Measurements from ENCODE around the gene TMED6. TPM values are rescaled to one million over a fixed set of nuclear protein-coding genes. Genes with fewer than 3 reads are reported as not detected.
A peak's percentile ranks its signal among the peaks of the same experiment; 100 is the strongest.

TMED6 gene
- total RNA-seq, 2 experiments from 2014 or later = 1.5 to 2.1 TPM

DNA sequence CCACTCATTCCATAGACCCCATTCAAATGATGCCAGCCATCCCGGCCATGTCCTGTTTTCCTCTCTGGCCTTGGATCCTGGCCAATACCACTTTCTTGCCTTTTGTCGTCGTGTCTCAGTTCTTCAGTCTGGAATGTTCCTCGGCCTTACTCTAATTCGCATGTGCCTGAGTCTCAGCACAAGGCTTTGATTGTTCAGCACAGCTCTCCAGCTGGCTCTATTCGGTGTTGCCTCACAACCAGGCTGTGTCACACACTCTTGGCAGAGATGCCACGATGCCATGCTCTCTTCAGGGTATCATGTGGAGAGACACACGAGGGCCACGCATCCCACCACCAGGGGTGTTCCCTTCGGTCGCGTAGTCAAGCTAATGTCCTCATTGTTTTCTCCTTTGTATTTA lies 42.3 kb downstream of the TMED6 start:
- H3K4me3 ChIP-seq (ENCODE audit: low read length) = no peak overlapping the region
- no peaks in the 10 kb centered on the region for H3K9me3 Mint-ChIP-seq
- ChIA-PET CTCF (interaction anchor here (0.7 kb wide), 1 partner anchor 1508 kb away, joined by 4 read pairs; no protein-coding TSS in a partner anchor), POLR2A (no interaction called here)
- no peak overlapping the region for H3K27ac ChIP-seq (ENCODE audit: low read depth in 1 of 2, low read length in 2 of 2)
- peaks cover 8% of the 10 kb centered on the region for H3K36me3 ChIP-seq (ENCODE audit: insufficient read depth, low read length)
- DNase-seq (peak in 1 of 14 experiments; percentile 22), ATAC-seq (ENCODE audit: poor library complexity) (no peak)
- H3K9me3 ChIP-seq (ENCODE audit: control insufficient read depth in 1 of 2, insufficient read depth in 1 of 2, low read length in 2 of 2) = no peaks in the 10 kb centered on the region
- H3K4me1 ChIP-seq (ENCODE audit: insufficient read depth, low read length) = peaks cover 33% of the 10 kb centered on the region
- intact Hi-C loops (cut with DNase I, micrococcal nuclease) = loop anchor here in 1 of 2 experiments (5.0 kb wide), 2 partner anchors 467 to 862 kb away; partner anchors contain the start of genes SMPD3 and TANGO6
- H3K4me3 Mint-ChIP-seq = peak overlapping the region; percentile 59
- no peaks in the 10 kb centered on the region for H3K27me3 Mint-ChIP-seq
- no peaks in the 10 kb centered on the region for H3K27me3 ChIP-seq (ENCODE audit: control insufficient read depth in 1 of 2, insufficient read depth in 2 of 2, low read length in 2 of 2)
- TF ChIP-seq, protein P1, sequence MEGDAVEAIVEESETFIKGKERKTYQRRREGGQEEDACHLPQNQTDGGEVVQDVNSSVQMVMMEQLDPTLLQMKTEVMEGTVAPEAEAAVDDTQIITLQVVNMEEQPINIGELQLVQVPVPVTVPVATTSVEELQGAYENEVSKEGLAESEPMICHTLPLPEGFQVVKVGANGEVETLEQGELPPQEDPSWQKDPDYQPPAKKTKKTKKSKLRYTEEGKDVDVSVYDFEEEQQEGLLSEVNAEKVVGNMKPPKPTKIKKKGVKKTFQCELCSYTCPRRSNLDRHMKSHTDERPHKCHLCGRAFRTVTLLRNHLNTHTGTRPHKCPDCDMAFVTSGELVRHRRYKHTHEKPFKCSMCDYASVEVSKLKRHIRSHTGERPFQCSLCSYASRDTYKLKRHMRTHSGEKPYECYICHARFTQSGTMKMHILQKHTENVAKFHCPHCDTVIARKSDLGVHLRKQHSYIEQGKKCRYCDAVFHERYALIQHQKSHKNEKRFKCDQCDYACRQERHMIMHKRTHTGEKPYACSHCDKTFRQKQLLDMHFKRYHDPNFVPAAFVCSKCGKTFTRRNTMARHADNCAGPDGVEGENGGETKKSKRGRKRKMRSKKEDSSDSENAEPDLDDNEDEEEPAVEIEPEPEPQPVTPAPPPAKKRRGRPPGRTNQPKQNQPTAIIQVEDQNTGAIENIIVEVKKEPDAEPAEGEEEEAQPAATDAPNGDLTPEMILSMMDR (IDR thresholded peaks at IDR 0.05) = no peak
- H3K36me3 Mint-ChIP-seq (ENCODE audit: low read depth) = peaks cover 20% of the 10 kb centered on the region
- peaks cover 29% of the 10 kb centered on the region for H3K4me1 Mint-ChIP-seq (ENCODE audit: low read depth)
- no peak overlapping the region for H3K27ac Mint-ChIP-seq

DNA sequence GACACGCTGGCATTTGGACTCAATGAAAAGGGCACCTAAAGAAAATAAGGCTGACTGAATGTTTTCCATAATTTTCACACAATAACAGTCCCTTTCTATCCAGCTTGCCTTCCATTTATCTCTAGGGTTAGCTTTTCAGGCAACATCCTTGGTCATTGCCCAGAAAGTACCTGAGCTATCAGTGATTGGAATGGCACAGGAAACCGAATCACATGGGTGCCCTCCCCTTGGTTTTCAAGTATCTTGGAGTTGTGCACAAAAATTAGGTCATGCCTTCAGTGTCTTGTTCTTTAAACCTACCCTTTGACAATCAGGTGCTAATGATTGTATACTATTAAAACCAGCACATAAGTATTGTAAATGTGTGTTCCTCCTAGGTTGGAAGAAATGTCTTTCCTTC lies 43.7 kb downstream of the TMED6 start:
- TF ChIP-seq, protein P1 (IDR thresholded peaks at IDR 0.05) = no peak
- DNase-seq (no peak), ATAC-seq (ENCODE audit: poor library complexity) (no peak)
- Histone ChIP-seq H3K4me3 (ENCODE audit: low read length) (no peak overlapping the region), H3K27me3 (ENCODE audit: control insufficient read depth in 1 of 2, insufficient read depth in 2 of 2, low read length in 2 of 2) (no peaks in the 10 kb centered on the region), H3K36me3 (ENCODE audit: insufficient read depth, low read length) (no peaks in the 10 kb centered on the region), H3K4me1 (ENCODE audit: insufficient read depth, low read length) (peaks cover 21% of the 10 kb centered on the region), H3K9me3 (ENCODE audit: control insufficient read depth in 1 of 2, insufficient read depth in 1 of 2, low read length in 2 of 2) (no peaks in the 10 kb centered on the region), H3K27ac (ENCODE audit: low read depth in 1 of 2, low read length in 2 of 2) (no peak overlapping the region)
- ChIA-PET CTCF (no interaction called here), POLR2A (no interaction called here)
- no peak overlapping the region for H3K27ac Mint-ChIP-seq
- H3K27me3 Mint-ChIP-seq = no peaks in the 10 kb centered on the region
- H3K36me3 Mint-ChIP-seq (ENCODE audit: low read depth) = peaks cover 11% of the 10 kb centered on the region
- H3K4me3 Mint-ChIP-seq = no peak overlapping the region
- no peaks in the 10 kb centered on the region for H3K9me3 Mint-ChIP-seq
- H3K4me1 Mint-ChIP-seq (ENCODE audit: low read depth) = peaks cover 16% of the 10 kb centered on the region
- intact Hi-C loops (cut with DNase I, micrococcal nuclease) = loop anchor here in 1 of 2 experiments (5.0 kb wide), 2 partner anchors 466 to 861 kb away; partner anchors contain the start of genes SMPD3 and TANGO6

DNA sequence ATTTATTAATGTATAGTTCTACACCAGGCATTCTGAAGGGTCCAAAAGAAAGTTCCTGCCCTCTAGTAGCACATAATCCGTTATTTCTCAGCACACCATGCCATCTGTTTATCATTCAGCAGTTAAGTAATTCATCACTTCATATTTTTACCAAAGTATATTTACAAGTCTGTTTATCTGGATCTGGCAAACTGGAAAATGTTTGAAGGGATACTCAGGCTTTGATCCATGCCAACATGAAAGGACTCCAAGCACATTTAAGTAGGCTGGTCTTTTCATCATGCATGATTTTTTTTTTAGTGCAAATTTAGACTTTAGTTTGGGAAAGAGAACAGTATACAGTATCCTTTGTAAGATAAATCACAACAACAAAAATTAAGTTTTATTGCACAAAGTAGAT lies 44.5 kb downstream of the TMED6 start:
- ChIA-PET POLR2A (no interaction called here), CTCF (no interaction called here)
- no peaks in the 10 kb centered on the region for H3K36me3 ChIP-seq (ENCODE audit: insufficient read depth, low read length)
- DNase-seq (no peak), ATAC-seq (ENCODE audit: poor library complexity) (no peak)
- intact Hi-C loops (cut with DNase I, micrococcal nuclease) = loop anchor here in 1 of 2 experiments (5.0 kb wide), 2 partner anchors 465 to 860 kb away; partner anchors contain the start of genes SMPD3 and TANGO6
- no peaks in the 10 kb centered on the region for H3K9me3 Mint-ChIP-seq
- no peaks in the 10 kb centered on the region for H3K9me3 ChIP-seq (ENCODE audit: control insufficient read depth in 1 of 2, insufficient read depth in 1 of 2, low read length in 2 of 2)
- peaks cover 8% of the 10 kb centered on the region for H3K36me3 Mint-ChIP-seq (ENCODE audit: low read depth)
- H3K27ac Mint-ChIP-seq = no peak overlapping the region
- no peaks in the 10 kb centered on the region for H3K27me3 Mint-ChIP-seq
- no peak overlapping the region for H3K4me3 Mint-ChIP-seq
- no peaks in the 10 kb centered on the region for H3K27me3 ChIP-seq (ENCODE audit: control insufficient read depth in 1 of 2, insufficient read depth in 2 of 2, low read length in 2 of 2)
- peaks cover 13% of the 10 kb centered on the region for H3K4me1 ChIP-seq (ENCODE audit: insufficient read depth, low read length)
- H3K4me3 ChIP-seq (ENCODE audit: low read length) = no peak overlapping the region
- peaks cover 13% of the 10 kb centered on the region for H3K4me1 Mint-ChIP-seq (ENCODE audit: low read depth)
- no peak overlapping the region for H3K27ac ChIP-seq (ENCODE audit: low read depth in 1 of 2, low read length in 2 of 2)
- TF ChIP-seq, protein P1 (IDR thresholded peaks at IDR 0.05) = no peak
